KOPT-K1 (cell line): Measurements from ENCODE around the gene SYNDIG1.

Experiments used
- H3K27ac ChIP-seq: fragments of 200-600 bp; sonication (generic); 2 replicates; pipeline ENCODE4 v1.5.1; 2016; ENCODE audit warnings: antibody characterized with exemption, mild to moderate bottlenecking, low read depth, low read length; ENCODE audit not compliant: poor library complexity, severe bottlenecking
- H3K36me3 ChIP-seq: fragments of 200-600 bp; sonication (generic); 2 replicates; pipeline ENCODE4 v1.5.1; 2017; ENCODE audit warnings: antibody characterized with exemption, mild to moderate bottlenecking, low read length, moderate library complexity; ENCODE audit not compliant: insufficient read depth
- H3K9me3 ChIP-seq: fragments of 200-600 bp; sonication (generic); 2 replicates; pipeline ENCODE4 v1.5.1; 2017; ENCODE audit warnings: antibody characterized with exemption, low read length, mild to moderate bottlenecking; ENCODE audit not compliant: insufficient read depth, poor library complexity, severe bottlenecking

The SYNDIG1 gene

DNA sequence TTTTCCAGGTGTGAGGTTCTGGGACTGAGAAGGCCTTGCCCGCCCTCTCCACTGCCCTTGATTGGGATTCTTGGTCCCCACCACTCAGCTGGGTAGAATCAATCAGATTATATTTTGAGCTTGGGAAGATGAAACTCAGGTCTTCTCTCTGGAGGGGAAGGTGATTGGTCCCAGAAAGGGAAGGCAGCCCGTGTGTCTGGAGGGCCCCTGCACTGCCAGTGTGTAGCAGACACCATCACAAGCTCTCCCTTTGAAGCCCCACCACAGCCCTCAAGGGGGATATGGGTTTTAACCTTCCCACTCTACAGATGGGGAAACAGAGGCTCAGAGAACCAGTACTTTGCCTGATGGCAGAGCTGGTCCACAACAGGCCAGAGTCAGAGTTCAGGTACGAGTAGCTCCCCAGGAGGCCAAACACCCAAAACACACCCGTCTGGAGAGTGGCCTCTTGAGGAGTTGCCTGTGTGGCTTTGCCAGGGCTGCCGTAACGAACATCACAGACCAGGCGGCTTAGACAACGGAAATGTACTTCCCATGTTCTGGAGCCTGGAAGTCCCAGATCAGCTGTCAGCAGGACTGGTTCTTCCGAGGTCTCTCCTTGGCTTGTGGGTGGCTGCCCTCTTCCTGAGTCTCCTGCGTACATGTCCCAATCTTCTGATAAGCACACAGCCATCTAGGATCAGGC, 205.6 kb downstream of the SYNDIG1 start:
- Histone ChIP-seq H3K9me3 (no peaks in the 10 kb centered on the region), H3K36me3 (no peaks in the 10 kb centered on the region), H3K27ac (no peak overlapping the region)

- Histone ChIP-seq H3K9me3 (no peaks in the 10 kb centered on the region), H3K27ac (no peak overlapping the region), H3K36me3 (no peaks in the 10 kb centered on the region)
Measured at GRCh38 chr20:24675651-24676352, 206.4 kb downstream of the SYNDIG1 start.

GRCh38 chr20:24676353-24676977, 207.0 kb downstream of the SYNDIG1 start:
- Histone ChIP-seq H3K36me3 (no peaks in the 10 kb centered on the region), H3K27ac (no peak overlapping the region)

GRCh38 chr20:24676978-24677370, 207.5 kb downstream of the SYNDIG1 start:
- Histone ChIP-seq H3K27ac (no peak overlapping the region), H3K36me3 (no peaks in the 10 kb centered on the region), H3K9me3 (no peaks in the 10 kb centered on the region)

More at GRCh38 chr20:24676353-24676977, 207.0 kb downstream of the SYNDIG1 start:
- H3K9me3 ChIP-seq, result no peaks in the 10 kb centered on the region

GRCh38 chr20:24677626-24678315, 208.3 kb downstream of the SYNDIG1 start:
- Histone ChIP-seq H3K9me3 (no peaks in the 10 kb centered on the region), H3K36me3 (no peaks in the 10 kb centered on the region), H3K27ac (no peak overlapping the region)

- no peaks in the 10 kb centered on the region for H3K9me3 ChIP-seq
- H3K36me3 ChIP-seq, result no peaks in the 10 kb centered on the region
- no peak overlapping the region for H3K27ac ChIP-seq
Measured at GRCh38 chr20:24678351-24679106, 209.1 kb downstream of the SYNDIG1 start.

GRCh38 chr20:24679448-24680047, 210.1 kb downstream of the SYNDIG1 start:
- H3K36me3 ChIP-seq, result no peaks in the 10 kb centered on the region
- H3K27ac ChIP-seq, result no peak overlapping the region
- no peaks in the 10 kb centered on the region for H3K9me3 ChIP-seq

DNA sequence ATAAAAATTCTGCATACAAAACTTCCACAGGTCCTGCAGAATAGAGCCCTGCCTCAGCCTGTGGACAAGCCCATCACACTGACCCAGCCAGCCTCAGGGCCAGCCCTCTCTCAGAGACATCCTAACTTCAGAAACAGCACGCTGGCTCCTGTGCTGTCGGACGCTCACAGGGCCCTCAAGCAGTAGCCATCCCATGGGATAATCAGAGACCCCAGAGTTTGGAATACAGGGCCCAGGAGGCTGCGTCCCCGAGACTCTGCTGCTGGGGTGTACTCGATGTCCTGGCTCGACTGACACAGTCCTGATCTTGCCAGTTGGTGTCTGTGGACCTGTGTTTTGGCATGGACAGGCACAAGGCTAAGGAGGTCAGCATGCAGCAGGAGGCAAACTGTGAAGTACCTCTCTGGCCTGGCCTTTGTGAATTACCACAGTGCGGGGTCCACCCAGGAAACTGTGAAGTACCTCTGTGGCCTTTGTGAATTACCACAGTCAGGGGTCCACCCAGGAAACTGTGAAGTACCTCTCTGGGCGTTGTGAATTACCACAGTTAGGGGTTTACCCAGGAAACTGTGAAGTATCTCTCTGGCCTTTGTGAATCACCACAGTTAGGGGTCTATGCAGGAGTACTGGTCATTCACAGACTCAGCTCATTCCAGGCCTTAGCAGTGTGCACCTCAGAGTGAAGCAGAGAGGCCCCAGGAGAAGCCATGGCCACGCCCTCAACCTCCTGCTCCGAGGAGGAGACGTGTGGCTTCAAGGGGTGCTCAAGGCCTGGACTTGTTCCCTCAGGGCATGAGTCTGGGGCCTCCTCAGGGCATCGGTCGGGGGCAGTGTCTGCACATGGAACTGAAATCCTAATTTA, 212.4 kb downstream of the SYNDIG1 start:
- Histone ChIP-seq H3K36me3 (no peaks in the 10 kb centered on the region), H3K27ac (no peak overlapping the region), H3K9me3 (no peaks in the 10 kb centered on the region)

- no peak overlapping the region for H3K27ac ChIP-seq
Measured at GRCh38 chr20:24682496-24682985, 213.1 kb downstream of the SYNDIG1 start.

DNA sequence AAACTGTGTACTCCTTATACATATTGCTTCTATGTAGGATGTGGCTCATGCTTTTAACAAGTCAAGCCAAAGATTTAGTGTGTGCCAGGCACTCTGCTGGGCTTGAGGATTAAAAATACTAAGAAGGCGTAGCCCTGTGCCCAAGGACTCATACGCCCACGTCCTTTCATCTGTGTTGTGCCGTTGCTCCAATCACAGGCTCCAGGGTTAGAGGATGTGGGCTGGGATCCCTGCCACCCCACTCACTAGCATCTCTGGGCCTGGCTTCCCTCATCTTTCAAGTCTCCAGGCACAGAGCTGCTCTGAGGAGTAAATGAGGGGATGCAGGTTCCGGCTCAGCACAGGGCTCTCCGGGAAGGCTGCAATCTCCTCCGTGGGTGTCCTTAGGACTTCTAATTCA, 214.2 kb downstream of the SYNDIG1 start:
- H3K36me3 ChIP-seq, result no peaks in the 10 kb centered on the region

More at GRCh38 chr20:24682496-24682985, 213.1 kb downstream of the SYNDIG1 start:
- Histone ChIP-seq H3K9me3 (peaks cover under 1% of the 10 kb centered on the region), H3K36me3 (no peaks in the 10 kb centered on the region)

DNA sequence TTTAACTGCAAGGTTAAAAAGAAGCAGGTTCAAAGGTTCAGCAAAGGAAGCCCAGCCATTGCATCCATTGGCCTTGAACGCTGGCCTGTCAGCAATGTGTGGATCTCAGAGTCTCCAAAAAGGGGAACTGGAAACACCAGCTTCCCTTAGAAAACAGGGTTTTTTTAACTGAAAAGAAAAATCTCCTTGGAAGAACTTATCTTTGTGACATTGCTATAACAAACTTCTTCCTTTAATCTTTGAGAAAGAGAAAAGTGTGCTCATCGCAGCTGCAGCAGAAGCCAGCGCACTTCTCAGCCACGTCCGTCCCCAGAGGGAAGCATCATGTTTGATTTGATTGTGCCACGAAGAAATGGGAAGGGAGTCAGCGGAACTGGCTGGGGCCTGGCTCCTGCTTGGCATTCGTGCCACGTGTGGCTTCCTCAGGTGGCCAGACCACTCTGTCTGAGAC, 215.0 kb downstream of the SYNDIG1 start:
- H3K9me3 ChIP-seq, result peaks cover 7% of the 10 kb centered on the region
- no peaks in the 10 kb centered on the region for H3K36me3 ChIP-seq
- no peak overlapping the region for H3K27ac ChIP-seq

More for the DNA sequence above, 214.2 kb downstream of the SYNDIG1 start:
- Histone ChIP-seq H3K9me3 (peaks cover 7% of the 10 kb centered on the region), H3K27ac (no peak overlapping the region)

DNA sequence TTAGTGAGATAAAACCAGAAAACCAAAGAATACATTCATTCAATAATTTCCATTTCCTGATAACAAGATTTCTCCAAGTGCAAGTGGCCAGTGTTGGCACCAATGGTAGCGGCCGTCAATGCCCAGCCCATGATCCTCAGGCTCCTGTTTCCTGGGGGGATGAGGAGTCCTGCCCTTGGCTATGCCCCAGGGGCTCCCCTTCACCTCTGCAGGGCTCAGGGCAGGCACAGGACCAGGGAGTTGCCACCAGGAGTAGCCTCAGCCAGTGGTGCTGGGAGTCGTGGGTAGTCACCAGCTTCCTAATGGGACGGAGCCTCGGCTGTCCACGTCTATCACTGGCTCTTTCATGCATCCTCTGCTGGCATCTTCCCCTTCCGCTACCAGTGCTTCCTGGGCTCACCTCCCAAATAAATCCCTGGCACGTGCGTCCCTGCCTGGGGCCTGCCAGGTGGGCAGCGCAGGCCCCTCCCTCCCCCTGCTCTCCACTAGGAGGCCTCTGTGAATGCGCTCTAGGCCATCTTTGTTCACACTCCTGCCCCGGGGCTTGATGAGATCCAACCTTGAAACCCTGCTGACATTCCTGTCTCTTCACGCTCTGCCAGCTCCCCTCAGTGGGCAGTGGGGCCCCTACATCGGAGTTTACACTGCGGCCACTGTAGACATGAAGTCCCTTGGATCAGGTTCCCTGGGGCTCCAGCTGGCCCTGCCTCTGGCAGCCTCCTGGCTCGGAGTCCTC, 215.7 kb downstream of the SYNDIG1 start:
- Histone ChIP-seq H3K27ac (no peak overlapping the region), H3K9me3 (peaks cover 7% of the 10 kb centered on the region), H3K36me3 (no peaks in the 10 kb centered on the region)

DNA sequence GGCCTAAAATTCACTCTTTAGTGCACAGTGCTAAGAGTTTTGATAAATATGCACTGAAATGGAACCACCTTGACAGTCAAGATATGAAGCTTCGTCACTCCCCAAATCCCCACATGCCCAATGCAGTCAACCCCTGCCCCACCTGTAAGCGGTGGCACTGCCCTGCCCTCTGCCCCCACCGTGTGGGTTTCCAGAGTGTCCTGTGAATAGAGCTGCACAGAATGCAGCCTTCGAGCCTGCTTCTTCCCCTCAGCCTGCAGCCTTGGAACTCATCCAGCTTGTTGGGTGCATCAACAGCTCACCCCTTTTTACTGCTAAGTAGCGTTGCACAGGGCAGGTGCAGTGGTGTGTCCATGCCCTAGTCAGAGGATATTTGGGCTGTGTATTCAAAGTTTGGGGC, 216.3 kb downstream of the SYNDIG1 start:
- Histone ChIP-seq H3K27ac (no peak overlapping the region), H3K36me3 (no peaks in the 10 kb centered on the region), H3K9me3 (peaks cover 7% of the 10 kb centered on the region)
